H1 (cell line): ENCODE results near the gene TATDN2.

Experiments used
- EZH2 ChIP-seq: fragments of 200-600 bp; sonication (generic); IDR thresholded peaks from 2 replicates; pipeline ENCODE4 v1.7.1; 2012; ENCODE audit warnings: low read depth, mild to moderate bottlenecking, moderate library complexity, low read length, inconsistent platforms; ENCODE audit not compliant: severe bottlenecking
- FOSL1 ChIP-seq: IDR thresholded peaks from 2 replicates; pipeline ENCODE4 v1.6.1; 2011; ENCODE audit warnings: mild to moderate bottlenecking, low read depth, low read length, moderate library complexity; ENCODE audit not compliant: insufficient read depth
- KDM1A ChIP-seq: fragments of 200-600, 300-600 bp; sonication (generic); IDR thresholded peaks from 2 replicates; pipeline ENCODE4 v1.7.1; 2016; ENCODE audit warnings: mild to moderate bottlenecking, low read length, borderline replicate concordance
- POLR2AphosphoS5 ChIP-seq: IDR thresholded peaks from 2 replicates; pipeline ENCODE4 v1.6.1; 2011; ENCODE audit warnings: low read depth, low read length
- RAD21 ChIP-seq, 2 experiments: IDR thresholded peaks in 1 of 2; conservative IDR thresholded peaks in 1 of 2; 2 replicates each; pipeline ENCODE4 v1.6.1; 2011; ENCODE audit warnings: low read depth in 2 of 2, low read length in 2 of 2, improper control_type of control experiment in 1 of 2, inconsistent platforms in 1 of 2, mild to moderate bottlenecking in 1 of 2, moderate library complexity in 1 of 2
- YY1 ChIP-seq: IDR thresholded peaks from 2 replicates; pipeline ENCODE4 v1.6.1; 2011; ENCODE audit warnings: low read depth, mild to moderate bottlenecking, low read length

GRCh38 chr3:10278501-10278900 is 30.2 kb downstream of the TATDN2 start:
- no peak for TF ChIP-seq POLR2AphosphoS5
- TF ChIP-seq EZH2: no peak
- TF ChIP-seq KDM1A: no peak
- TF ChIP-seq YY1: no peak
- TF ChIP-seq FOSL1: no peak
- no peak for TF ChIP-seq RAD21 (IDR thresholded peaks at IDR 0.05 in 1 of 2, conservative IDR thresholded peaks at IDR 0.05 in 1 of 2; ENCODE audit: low read depth in 2 of 2, low read length in 2 of 2)
